IMR-90 (cell line): ENCODE measurements around the gene ARHGAP24. TPM values are rescaled to one million over a fixed set of nuclear protein-coding genes. Genes with fewer than 3 reads are reported as not detected.

Experiments
- ATAC-seq: fragments of 200-7000 bp; cut with Tn5 transposase; 2 replicates; pipeline ENCODE4 v1.9.1; 2020; ENCODE audit warnings: low read depth, mild to moderate bottlenecking, moderate library complexity
- BruUV-seq: library from RNA; stranded (reverse); fragments of 400-500 nt; replicated peaks from 2 replicates; lab custom pipeline; 2021; lab: Mats Ljungman, UMichigan
- CTCF ChIA-PET: fragments of 300-600 bp; formaldehyde crosslinking; extraction: SDS; loops from one replicate; lab custom pipeline; 2021; ENCODE audit warnings: antibody characterized with exemption; lab: Yijun Ruan, JAX
- POLR2A ChIA-PET: fragments of 300-600 bp; sonication (Branson Sonifier 250); formaldehyde crosslinking; loops from one replicate; lab custom pipeline; 2022; ENCODE audit warnings: antibody characterized with exemption; ENCODE audit not compliant: unreplicated experiment; lab: Charles Lee
- DNase-seq: peaks from one replicate; pipeline ENCODE4 v3.0.0; 2013
- H2AFZ ChIP-seq: replicated peaks from 2 replicates; pipeline ENCODE3; 2013; ENCODE audit warnings: low read length, mild to moderate bottlenecking; ENCODE audit not compliant: poor library complexity
- H2AK5ac ChIP-seq: 2 replicates; pipeline ENCODE4 v1.6.1; 2013; ENCODE audit warnings: low read depth, low read length, inconsistent platforms
- H2AK9ac ChIP-seq: replicated peaks from 2 replicates; pipeline ENCODE3; 2013; ENCODE audit warnings: mild to moderate bottlenecking, low read depth, low read length, moderate library complexity; ENCODE audit not compliant: poor library complexity
- H2BK120ac ChIP-seq: 2 replicates; pipeline ENCODE4 v1.6.1; 2013; ENCODE audit warnings: low read depth, low read length, inconsistent platforms
- H2BK15ac ChIP-seq: 3 replicates; pipeline ENCODE4 v1.6.1; 2013; ENCODE audit warnings: low read depth, low read length, inconsistent platforms
- H2BK20ac ChIP-seq: 2 replicates; pipeline ENCODE4 v1.6.1; 2013; ENCODE audit warnings: low read depth, mild to moderate bottlenecking, inconsistent platforms, low read length, moderate library complexity
- H2BK5ac ChIP-seq: 2 replicates; pipeline ENCODE4 v1.6.1; 2013; ENCODE audit warnings: mild to moderate bottlenecking, low read depth, low read length, inconsistent platforms; ENCODE audit not compliant: poor library complexity, severe bottlenecking
- H3K14ac ChIP-seq: replicated peaks from 2 replicates; pipeline ENCODE4 v1.6.1; 2013; ENCODE audit warnings: low read depth, low read length, inconsistent platforms
- H3K18ac ChIP-seq: 2 replicates; pipeline ENCODE4 v1.6.1; 2013; ENCODE audit warnings: low read depth, low read length, control low read depth
- H3K23ac ChIP-seq: 2 replicates; pipeline ENCODE4 v1.6.1; 2013; ENCODE audit warnings: low read depth, low read length, inconsistent platforms
- H3K27ac ChIP-seq: 2 replicates; pipeline ENCODE4 v1.5.1; 2013; ENCODE audit warnings: mild to moderate bottlenecking, control low read depth, low read length; ENCODE audit not compliant: insufficient read depth
- H3K27me3 ChIP-seq: 2 replicates; pipeline ENCODE4 v1.6.1; 2013; ENCODE audit warnings: low read length; ENCODE audit not compliant: control insufficient read depth, insufficient read depth
- H3K36me3 ChIP-seq: 2 replicates; pipeline ENCODE4 v1.6.1; 2013; ENCODE audit warnings: low read length, mixed read lengths; ENCODE audit not compliant: control insufficient read depth, insufficient read depth
- H3K4ac ChIP-seq: 2 replicates; pipeline ENCODE4 v1.6.1; 2013; ENCODE audit warnings: low read depth, low read length, inconsistent platforms
- H3K4me1 ChIP-seq: 2 replicates; pipeline ENCODE4 v1.6.1; 2013; ENCODE audit warnings: low read length, mixed read lengths; ENCODE audit not compliant: control insufficient read depth, insufficient read depth
- H3K4me2 ChIP-seq: 2 replicates; pipeline ENCODE4 v1.6.1; 2013; ENCODE audit warnings: low read depth, mild to moderate bottlenecking, control low read depth, low read length, moderate library complexity
- H3K4me3 ChIP-seq: 2 replicates; pipeline ENCODE4 v1.5.1; 2013; ENCODE audit warnings: low read depth, mild to moderate bottlenecking, control low read depth, low read length, moderate library complexity; ENCODE audit not compliant: insufficient read depth
- H3K56ac ChIP-seq: 2 replicates; pipeline ENCODE4 v1.6.1; 2013; ENCODE audit warnings: low read length, inconsistent platforms; ENCODE audit not compliant: insufficient read depth; ENCODE audit errors: extremely low read depth
- H3K79me1 ChIP-seq, 2 experiments: 2 replicates each; pipeline ENCODE4 v1.6.1; 2013; ENCODE audit warnings: low read length in 2 of 2, inconsistent platforms in 1 of 2, low read depth in 1 of 2
- H3K9ac ChIP-seq: 2 replicates; pipeline ENCODE4 v1.6.1; 2013; ENCODE audit warnings: low read depth, low read length, control low read depth
- H3K9me1 ChIP-seq: 2 replicates; pipeline ENCODE4 v1.6.1; 2013; ENCODE audit warnings: low read length, inconsistent platforms; ENCODE audit not compliant: insufficient read depth
- H3K9me3 ChIP-seq: 2 replicates; pipeline ENCODE4 v1.6.1; 2013; ENCODE audit warnings: low read length; ENCODE audit not compliant: control insufficient read depth, insufficient read depth
- H4K20me1 ChIP-seq: 2 replicates; pipeline ENCODE4 v1.6.1; 2013; ENCODE audit warnings: low read length, inconsistent platforms; ENCODE audit not compliant: insufficient read depth
- H4K5ac ChIP-seq: 2 replicates; pipeline ENCODE4 v1.6.1; 2013; ENCODE audit warnings: mild to moderate bottlenecking, low read depth, low read length, control low read depth
- H4K8ac ChIP-seq, 2 experiments: 2 replicates each; pipeline ENCODE4 v1.6.1; 2013; ENCODE audit warnings: low read depth in 2 of 2, low read length in 2 of 2, control low read depth in 1 of 2, inconsistent platforms in 1 of 2
- H4K91ac ChIP-seq: 2 replicates; pipeline ENCODE4 v1.6.1; 2013; ENCODE audit warnings: low read depth, low read length, inconsistent platforms; ENCODE audit not compliant: insufficient read depth
- BHLHE40 ChIP-seq: fragments of 150-350 bp; IDR thresholded peaks from 2 replicates; pipeline ENCODE4 v1.6.1; 2016; ENCODE audit warnings: mild to moderate bottlenecking, low read depth, low read length
- CEBPB ChIP-seq: IDR thresholded peaks from 2 replicates; pipeline ENCODE4 v1.6.1; 2012; ENCODE audit warnings: low read depth, low read length, improper control_type of control experiment
- CHD1 ChIP-seq: IDR thresholded peaks from 2 replicates; pipeline ENCODE4 v1.6.1; 2012; ENCODE audit warnings: low read depth, low read length, improper control_type of control experiment
- CTCF ChIP-seq: conservative IDR thresholded peaks from 2 replicates; pipeline ENCODE4 v1.5.1; 2012; ENCODE audit warnings: mild to moderate bottlenecking, low read depth, low read length, improper control_type of control experiment
- ELK1 ChIP-seq: fragments of 150-350 bp; IDR thresholded peaks from 2 replicates; pipeline ENCODE4 v1.6.1; 2016; ENCODE audit warnings: low read depth, mild to moderate bottlenecking, low read length, moderate library complexity, borderline replicate concordance
- FOS ChIP-seq: fragments of 150-350 bp; IDR thresholded peaks from 2 replicates; pipeline ENCODE4 v1.6.1; 2016; ENCODE audit warnings: low read depth, low read length
- MAFK ChIP-seq: IDR thresholded peaks from 2 replicates; pipeline ENCODE4 v1.6.1; 2012; ENCODE audit warnings: low read depth, low read length, improper control_type of control experiment
- MAZ ChIP-seq: IDR thresholded peaks from 2 replicates; pipeline ENCODE4 v1.6.1; 2012; ENCODE audit warnings: low read depth, mild to moderate bottlenecking, low read length, improper control_type of control experiment, moderate library complexity, borderline replicate concordance
- MXI1 ChIP-seq: IDR thresholded peaks from 2 replicates; pipeline ENCODE4 v1.6.1; 2012; ENCODE audit warnings: low read depth, mild to moderate bottlenecking, low read length, moderate library complexity, borderline replicate concordance
- NFE2L2 ChIP-seq: fragments of 150-350 bp; IDR thresholded peaks from 2 replicates; pipeline ENCODE4 v1.6.1; 2016; ENCODE audit warnings: low read depth, mild to moderate bottlenecking, low read length
- POLR2A ChIP-seq: IDR thresholded peaks from 2 replicates; pipeline ENCODE4 v1.6.1; 2012; ENCODE audit warnings: mild to moderate bottlenecking, low read depth, low read length
- RAD21 ChIP-seq: IDR thresholded peaks from 2 replicates; pipeline ENCODE4 v1.6.1; 2012; ENCODE audit warnings: low read length, improper control_type of control experiment
- RCOR1 ChIP-seq: IDR thresholded peaks from 2 replicates; pipeline ENCODE4 v1.6.1; 2012; ENCODE audit warnings: mild to moderate bottlenecking, low read length, improper control_type of control experiment; ENCODE audit not compliant: insufficient replicate concordance
- RFX5 ChIP-seq: IDR thresholded peaks from 2 replicates; pipeline ENCODE4 v1.8.0; 2012; ENCODE audit warnings: low read depth, mild to moderate bottlenecking, low read length, moderate library complexity
- SMC3 ChIP-seq: fragments of 150-350 bp; IDR thresholded peaks from 2 replicates; pipeline ENCODE4 v1.6.1; 2016; ENCODE audit warnings: low read depth, mild to moderate bottlenecking, antibody characterized with exemption, low read length, moderate library complexity
- USF2 ChIP-seq: fragments of 150-350 bp; IDR thresholded peaks from 2 replicates; pipeline ENCODE4 v1.6.1; 2017; ENCODE audit warnings: mild to moderate bottlenecking, antibody characterized with exemption, low read length, low read depth
- WGBS, 2 experiments: methylation state at CpG; one replicate each; pipeline versions ENCODE4 v1.1.5 to v1.1.7; 2013; ENCODE audit warnings: missing lambda C conversion rate in 2 of 2; ENCODE audit not compliant: insufficient read length in 1 of 2; ENCODE audit errors: extremely low coverage in 2 of 2; 5-methylcytosine and 5-hydroxymethylcytosine counted together
- dilution Hi-C: fragments of 300-500 bp; cut with HindIII; formaldehyde crosslinking; loops from one replicate; pipeline ENCODE4 v1.14.3; 2018; ENCODE audit warnings: low sequenced_read_pairs; ENCODE audit not compliant: unreplicated experiment
- in situ Hi-C: fragments of 300-500 bp; cut with MboI; formaldehyde crosslinking; loops from 3 replicates; pipeline ENCODE4 v1.14.3; 2019; ENCODE audit warnings: low sequenced_read_pairs, inconsistent platforms, mixed read lengths
- intact Hi-C: fragments of 100-400 bp; cut with micrococcal nuclease; formaldehyde crosslinking; loops from 2 replicates; pipeline ENCODE4 v1.10.0; 2022
- polyA plus RNA-seq, 3 experiments: library from polyadenylated mRNA; depleted of rRNA; stranded (reverse); fragments of >200 nt; gene quantifications; 2 replicates each; pipeline ENCODE4 v1.2.3, GENCODE V29; 2012; ENCODE audit warnings: low replicate concordance in 1 of 3
- total RNA-seq: library from RNA; depleted of rRNA; stranded (reverse); fragments of >200 nt; gene quantifications from 2 replicates; pipeline ENCODE4 v1.2.3, GENCODE V29; 2012

Gene ARHGAP24
- total and polyA plus RNA-seq, 2 of the 4 experiments (the other 2 are of a cell fraction) = 11.9 to 24.0 TPM

GRCh38 chr4:85644061-85644460, 169.1 kb downstream of the ARHGAP24 start:
- no peaks in the 10 kb centered on the region for H3K36me3 ChIP-seq
- ATAC-seq (no peak), DNase-seq (no peak)
- 100% methylated on average over 1 of the region's 2 CpGs; no CpG with 5 or more reads in 1 of the 2 experiments for WGBS, 2 experiments
- no peak overlapping the region for H2BK15ac ChIP-seq
- H4K5ac ChIP-seq = no peak overlapping the region
- POLR2A ChIA-PET = no interaction called here
- no peak overlapping the region for H3K14ac ChIP-seq
- CTCF ChIA-PET = no interaction called here
- H3K4me1 ChIP-seq = no peaks in the 10 kb centered on the region
- H3K18ac ChIP-seq = no peak overlapping the region
- H3K27ac ChIP-seq = no peak overlapping the region
- intact Hi-C loops (no loop called here), dilution Hi-C loops (no loop called here), in situ Hi-C loops (no loop called here)
- H3K9me1 ChIP-seq = no peaks in the 10 kb centered on the region
- H3K79me1 ChIP-seq = no peaks in the 10 kb centered on the region
- H3K56ac ChIP-seq = no peak overlapping the region
- H3K4me2 ChIP-seq = no peak overlapping the region
- no peak overlapping the region for H4K8ac ChIP-seq
- no peak overlapping the region for H2BK120ac ChIP-seq
- H3K9ac ChIP-seq = no peak overlapping the region
- H3K23ac ChIP-seq = no peak overlapping the region
- no peak overlapping the region for H3K4ac ChIP-seq
- H2BK5ac ChIP-seq = no peak overlapping the region
- H3K4me3 ChIP-seq = no peak overlapping the region
- H2AK9ac ChIP-seq = no peak overlapping the region
- H2AK5ac ChIP-seq = no peak overlapping the region
- no peaks in the 10 kb centered on the region for H3K9me3 ChIP-seq
- no peaks in the 10 kb centered on the region for H3K27me3 ChIP-seq
- no peak overlapping the region for H2BK20ac ChIP-seq
- TF ChIP-seq CEBPB = no peak
- no peak for TF ChIP-seq CTCF
- no peak for TF ChIP-seq RFX5
- no peak for TF ChIP-seq MXI1
- no peak for TF ChIP-seq CHD1
- no peak for TF ChIP-seq RCOR1
- no peak for TF ChIP-seq BHLHE40
- no peak for TF ChIP-seq ELK1
- TF ChIP-seq MAZ = no peak
- TF ChIP-seq USF2 = no peak
- TF ChIP-seq RAD21 = no peak
- TF ChIP-seq NFE2L2 = no peak
- no peak for TF ChIP-seq MAFK
- no peak for TF ChIP-seq POLR2A
- no peak for TF ChIP-seq SMC3
- TF ChIP-seq FOS = no peak
- H4K20me1 ChIP-seq = no peaks in the 10 kb centered on the region
- no peak overlapping the region for H4K91ac ChIP-seq
- no TSS peak for BruUV-seq
- no peak overlapping the region for H2AFZ ChIP-seq
